Hematopoietic multipotent progenitor cell treated with erythropoietin and hydrocortisone succinate and interleukin-3 and kit ligand, for 17 days (in vitro differentiated cells): ENCODE data around the gene PPP1R3G.

Experiments
- DNase-seq: peaks from one replicate; pipeline ENCODE4 v3.0.0-alpha.2; 2015; ENCODE audit warnings: low spot score

Gene PPP1R3G

DNA sequence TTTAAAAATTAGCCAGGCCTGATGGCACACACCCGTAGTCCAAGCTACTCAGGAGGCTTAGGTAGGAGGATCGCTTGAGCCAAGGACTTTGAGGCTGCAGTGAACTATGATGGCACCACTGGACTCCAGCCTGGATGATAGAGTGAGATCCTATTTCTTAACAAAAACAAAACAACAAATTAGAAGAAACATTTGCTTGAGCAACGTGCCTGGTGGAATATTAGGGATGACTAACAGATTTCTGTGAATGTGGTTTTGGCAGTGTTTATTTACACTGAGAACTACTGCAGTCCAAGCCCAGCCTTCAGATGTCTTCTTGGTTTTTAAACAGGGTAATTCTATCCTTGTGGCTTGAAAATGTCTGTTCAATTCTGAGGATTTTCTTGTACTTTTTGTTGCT lies 9.2 kb downstream of the PPP1R3G start:
- DNase-seq, result no peak

DNA sequence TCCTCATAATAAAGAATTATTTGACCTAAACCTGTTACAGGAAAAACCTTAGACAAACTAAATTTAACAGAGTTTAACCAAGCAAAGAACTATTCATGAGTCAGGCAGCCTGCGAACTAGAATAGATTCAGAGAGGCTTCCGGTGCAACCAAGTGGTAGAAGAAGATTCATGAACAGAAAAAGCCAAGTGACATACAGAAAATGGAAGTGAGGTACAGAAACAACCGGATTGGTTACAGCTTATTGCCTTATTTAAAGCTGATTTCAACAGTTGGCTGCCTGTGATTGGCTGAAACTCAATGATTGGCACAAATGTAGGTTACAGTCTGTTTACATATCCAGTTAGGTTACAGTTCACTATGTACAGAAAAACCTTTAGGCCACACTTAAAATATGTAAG lies 10.1 kb downstream of the PPP1R3G start:
- DNase-seq, result no peak

DNA sequence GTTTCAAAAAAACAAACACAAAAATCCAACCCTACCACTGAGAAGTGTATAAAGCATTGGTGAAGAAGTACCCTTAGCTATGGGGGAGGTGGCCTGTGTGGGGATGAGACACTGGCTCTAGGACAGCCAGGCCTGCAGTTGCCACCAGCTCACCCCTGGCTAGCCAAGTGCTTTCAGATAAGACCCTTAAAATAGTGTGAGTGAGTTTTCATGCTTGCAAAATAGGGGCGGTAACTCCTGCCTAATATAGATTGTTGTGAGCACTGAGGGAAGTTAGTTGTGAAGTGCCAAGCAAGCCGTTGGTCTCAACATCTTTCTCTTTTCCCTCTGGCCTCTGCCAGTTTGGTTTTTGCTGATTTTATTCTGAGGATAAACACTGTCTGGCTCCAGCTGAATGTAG lies 11.3 kb downstream of the PPP1R3G start:
- DNase-seq, result no peak

DNA sequence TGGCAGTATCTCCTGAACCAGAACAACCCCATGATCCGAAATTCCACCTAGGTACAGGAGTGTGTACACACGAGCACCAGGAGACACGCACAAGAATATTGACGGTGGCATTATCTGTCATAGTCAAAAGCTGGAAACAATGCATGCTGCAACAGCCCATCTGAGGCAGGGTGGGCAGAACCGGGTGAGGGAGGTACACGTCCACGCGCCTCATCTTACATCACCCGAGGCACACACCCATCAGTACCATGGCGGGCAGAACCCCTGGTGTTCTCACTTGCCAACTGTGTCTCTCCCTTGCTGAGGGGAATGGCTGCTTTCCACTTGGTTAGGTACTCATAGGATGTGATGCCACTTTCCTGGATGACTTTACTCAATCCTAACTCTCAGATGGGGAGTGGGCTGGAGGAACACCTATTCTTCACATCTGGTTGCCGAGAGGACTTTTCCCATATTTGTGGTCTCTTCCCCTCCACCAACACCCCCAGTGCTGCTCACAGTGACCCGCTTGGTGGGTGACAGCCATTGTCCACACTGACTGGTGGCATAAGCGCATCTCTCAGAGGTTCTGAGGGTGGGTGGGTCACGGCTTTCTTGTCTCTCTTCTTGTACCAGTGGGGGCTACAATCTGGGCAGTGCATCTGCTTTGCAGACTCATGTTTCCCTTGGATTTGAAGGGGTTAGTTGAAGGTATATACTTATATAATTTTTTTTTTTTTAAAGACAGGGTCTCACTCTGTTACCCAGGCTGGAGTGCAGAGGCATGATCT lies 13.5 kb downstream of the PPP1R3G start:
- no peak for DNase-seq

DNA sequence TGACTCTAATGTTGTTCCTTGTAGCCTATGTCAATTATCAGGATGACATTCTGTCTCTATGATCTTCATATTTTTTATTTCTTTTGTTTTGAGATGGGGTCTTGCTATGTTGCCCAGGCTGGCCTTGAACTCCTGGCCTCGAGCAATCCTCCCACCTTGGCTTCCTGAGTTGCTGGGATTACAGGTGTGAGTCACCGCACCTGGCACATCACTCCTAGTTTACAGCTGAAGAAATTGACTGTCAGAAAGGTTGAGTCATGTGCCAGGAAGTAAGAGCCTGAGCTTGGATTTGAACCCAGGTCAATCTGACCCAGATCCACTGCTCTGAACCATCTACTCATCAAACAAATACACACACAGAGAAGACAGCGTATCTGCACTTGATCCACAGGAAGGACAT lies 14.4 kb downstream of the PPP1R3G start:
- no peak for DNase-seq

DNA sequence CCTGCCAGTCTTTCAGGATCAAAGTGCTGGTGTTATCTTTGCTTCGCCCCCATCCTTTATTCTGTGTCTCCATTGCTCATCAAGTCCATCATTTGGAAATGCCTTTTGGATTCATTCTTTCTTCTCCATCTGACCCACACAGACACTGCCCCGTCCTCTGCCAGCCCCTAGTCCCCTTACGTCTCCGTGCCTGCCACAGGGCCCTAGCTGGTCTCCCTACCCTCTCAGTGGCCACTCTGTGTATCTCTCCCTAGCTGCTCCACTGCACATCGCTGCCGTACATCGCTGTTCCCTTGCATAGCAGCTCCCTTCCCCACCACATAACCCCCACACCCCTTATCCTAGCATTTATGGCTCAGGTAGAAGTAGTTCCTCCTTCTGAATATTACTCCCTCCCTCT lies 15.7 kb downstream of the PPP1R3G start:
- DNase-seq, result no peak

DNA sequence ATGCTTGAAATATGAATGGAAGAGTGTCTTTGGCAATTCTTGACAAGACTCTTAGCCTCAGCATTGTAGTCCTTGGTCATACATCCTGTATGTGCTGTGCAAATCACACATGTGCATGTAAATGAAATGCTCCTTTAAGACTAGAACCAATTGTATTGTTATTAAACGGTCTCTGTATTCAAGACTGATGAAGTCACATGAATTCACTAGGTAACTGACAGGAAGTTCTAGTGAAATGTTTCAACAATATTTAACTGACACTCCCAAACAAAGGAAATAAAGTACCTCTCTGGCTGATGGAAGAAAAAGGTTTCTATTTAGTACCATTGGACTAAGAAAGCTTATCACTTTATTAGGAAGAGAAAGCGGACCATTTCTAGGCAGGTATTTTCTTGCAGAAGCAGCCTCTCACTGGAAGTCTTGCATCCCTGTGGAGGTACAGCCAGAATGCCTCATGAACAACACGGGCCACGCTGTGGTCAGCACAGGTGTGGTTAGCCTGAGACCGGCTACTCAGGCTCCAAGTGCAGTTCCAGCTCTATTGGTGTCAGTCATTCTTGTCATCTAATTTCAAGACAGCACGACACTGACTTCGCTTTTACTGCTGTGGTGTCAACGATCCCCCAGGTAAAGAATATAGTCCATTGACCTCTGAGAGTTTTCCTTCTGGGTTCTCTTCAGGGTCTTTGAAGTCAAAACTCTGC lies 17.3 kb downstream of the PPP1R3G start:
- no peak for DNase-seq

DNA sequence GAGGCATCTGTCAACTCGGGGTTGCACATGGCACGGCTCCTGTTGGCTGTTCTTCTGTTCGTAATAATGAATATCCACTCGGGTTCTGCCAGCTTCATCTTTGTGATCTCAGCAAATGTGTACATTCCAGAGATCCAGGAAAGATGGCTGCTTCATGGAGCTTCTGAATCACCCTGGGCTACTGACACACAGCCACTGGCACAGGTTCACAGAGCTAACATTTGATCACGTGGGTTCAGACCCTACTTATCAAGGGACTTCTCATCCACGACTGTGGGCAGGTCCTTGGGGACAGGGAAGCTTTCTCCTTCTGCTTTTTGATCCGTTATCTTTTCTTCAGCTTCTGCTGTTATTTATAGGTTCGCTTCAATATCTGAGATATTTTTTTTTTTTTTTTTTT lies 18.1 kb downstream of the PPP1R3G start:
- DNase-seq, result no peak

DNA sequence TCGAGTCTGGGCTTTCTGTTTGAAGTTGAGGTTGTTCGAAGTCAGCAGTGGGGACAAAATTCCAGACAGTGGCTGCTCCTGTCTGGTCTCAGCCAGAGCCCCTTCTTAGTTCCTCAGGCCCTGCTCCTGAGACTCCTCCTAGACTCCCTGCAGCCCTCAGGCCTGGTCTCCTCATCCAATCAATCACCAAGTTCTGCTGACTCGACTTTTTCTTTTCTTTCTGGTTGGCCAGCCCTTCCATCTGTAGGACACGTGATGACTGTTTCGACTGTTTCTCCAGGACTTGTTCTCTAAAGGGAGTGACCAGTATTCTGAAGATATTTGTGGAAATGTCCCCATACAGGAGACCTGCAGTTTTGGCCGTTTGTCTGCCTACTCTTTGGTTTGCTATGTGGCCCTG lies 19.5 kb downstream of the PPP1R3G start:
- no peak for DNase-seq

DNA sequence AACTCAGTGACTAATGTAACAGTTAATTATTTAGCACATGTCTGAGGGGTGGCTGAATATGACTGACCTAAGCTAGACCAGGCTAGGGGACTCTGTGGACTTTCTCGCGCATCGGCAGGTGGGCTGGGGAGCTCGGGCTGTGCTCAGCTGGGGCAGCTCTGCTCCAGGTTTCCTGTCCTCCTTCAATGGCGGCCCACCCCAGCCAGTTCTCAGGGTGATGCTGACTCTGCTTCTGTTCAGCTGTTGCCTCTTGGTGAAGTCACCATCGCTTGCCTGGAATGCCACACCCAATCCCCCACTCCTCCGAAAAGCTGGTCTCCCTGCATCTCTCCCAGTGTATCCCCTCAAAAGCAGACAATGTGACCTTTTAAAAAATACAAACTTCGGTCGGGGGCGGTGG lies 20.0 kb downstream of the PPP1R3G start:
- DNase-seq, result no peak

DNA sequence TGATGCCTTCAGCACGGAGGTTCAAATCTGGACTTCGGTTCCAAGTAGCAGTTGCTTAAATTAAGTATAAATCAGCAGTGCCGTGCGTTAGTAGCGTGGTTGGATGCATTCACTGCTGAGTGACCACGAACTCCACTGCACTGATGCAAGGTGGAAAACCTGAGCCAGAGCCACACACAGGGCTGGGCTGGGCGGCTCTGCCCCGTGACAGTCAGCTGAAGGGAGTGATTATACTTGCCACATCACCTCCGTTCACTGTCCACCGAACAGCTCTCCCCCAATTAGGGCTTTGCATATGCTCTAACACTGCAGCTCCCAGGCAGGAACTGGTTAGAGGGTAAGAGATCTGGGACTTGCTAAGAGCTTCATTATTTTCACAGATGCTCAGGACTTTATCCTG lies 22.2 kb downstream of the PPP1R3G start:
- no peak for DNase-seq

DNA sequence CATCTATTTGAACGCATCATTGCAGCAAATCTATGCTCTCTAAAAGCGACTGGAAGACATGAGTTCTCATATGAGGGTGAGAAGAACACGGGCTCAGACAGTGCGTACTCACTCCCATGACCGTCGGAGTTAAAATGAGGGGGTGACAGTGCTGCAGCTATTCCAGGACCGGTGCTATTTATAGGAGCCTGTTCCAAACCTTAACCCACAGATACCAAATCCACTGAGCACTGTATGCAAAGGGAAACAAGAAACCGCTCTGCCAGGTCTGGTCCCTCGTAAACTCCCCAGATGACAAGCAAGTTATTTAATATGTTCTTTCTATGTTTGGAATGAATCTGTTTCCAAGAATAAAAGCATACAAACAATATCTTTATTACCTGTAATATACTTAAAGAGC lies 22.9 kb downstream of the PPP1R3G start:
- DNase-seq, result no peak

DNA sequence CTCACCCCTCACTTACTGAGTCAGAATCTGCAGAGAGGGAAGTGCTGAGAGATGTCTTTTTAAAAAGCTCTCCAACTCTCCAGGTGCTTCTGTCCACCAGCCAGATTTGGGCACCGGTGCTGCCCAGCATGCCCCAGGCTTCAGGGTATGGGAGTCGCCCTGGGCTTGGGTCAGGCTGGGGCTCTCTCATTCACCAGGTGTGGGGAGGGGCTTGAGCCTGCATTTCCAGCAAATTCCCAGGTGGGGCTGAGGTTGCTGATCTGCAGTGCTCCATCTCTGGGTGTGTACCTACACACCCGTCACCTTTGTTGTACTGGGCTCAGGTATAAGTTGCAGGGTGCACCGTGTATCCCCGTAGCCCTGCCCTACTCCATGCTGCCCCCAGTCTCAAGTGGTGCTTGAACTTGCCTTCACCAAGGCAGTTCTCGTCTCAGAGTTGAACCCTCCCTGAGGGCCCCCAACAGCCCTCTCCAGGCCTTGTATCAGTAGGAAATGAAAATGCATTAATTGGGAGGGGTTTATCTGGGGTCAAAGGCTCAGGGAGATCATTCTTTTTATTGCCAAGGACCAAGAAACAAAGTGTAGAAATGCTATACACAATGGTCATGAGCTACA lies 23.5 kb downstream of the PPP1R3G start:
- no peak for DNase-seq

DNA sequence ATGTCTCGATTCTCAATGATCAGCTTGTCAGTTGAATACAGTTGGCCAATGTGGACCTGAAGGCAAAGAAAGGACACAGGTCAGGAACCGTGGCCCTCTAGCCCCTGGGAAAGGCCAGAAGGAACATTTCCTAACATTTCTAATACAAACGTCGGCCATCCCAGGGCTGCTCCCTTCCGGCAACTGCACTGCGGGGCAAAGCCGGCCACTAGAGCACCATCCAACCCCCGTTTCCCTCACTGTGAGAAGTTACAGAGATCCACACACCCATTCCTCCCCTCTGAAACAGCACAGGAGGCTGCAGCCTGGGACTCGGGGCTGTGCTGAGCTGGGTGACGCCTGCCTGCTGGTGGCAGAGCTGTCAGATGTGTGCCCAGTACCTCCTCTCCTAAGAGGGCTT lies 24.3 kb downstream of the PPP1R3G start:
- no peak for DNase-seq

DNA sequence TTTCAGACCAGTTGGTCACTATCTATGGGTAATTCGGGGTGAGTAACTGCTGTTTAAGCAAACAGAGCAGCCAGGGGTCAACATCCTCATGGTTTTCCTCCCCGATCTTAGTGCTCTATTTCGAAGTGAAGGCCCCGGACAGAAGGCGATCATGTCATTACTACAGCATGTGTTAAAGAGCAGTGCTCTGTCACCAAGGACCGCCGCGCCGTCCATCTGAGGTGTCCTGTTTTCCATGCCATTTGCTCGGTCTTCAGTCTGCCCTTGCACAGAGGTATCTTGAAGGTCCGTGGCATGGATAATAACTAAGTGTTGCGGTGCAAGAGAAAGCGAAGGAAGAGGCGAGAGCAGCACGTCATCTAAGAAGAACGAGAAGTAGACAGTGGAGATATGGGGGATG lies 25.1 kb downstream of the PPP1R3G start:
- DNase-seq, result no peak

DNA sequence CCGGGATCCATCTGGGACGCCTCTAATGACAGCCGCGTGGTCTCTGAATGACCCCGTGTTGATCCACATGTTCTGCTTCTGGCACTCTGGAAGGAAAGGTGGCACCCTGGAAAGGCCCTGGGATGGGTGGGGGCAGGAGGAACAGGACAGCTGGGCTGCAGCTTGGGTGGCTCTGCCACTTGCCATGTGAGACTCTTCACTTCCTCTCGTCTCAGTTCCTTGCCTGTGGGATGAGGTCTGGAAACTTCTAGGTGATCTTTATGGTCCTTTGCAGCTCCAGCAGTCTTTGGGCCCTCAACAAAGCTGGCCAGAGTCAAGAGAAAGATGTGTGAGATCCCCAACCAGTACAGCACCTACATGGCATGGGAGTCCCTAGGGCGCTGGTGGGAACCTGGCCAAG lies 26.5 kb downstream of the PPP1R3G start:
- DNase-seq, result no peak

DNA sequence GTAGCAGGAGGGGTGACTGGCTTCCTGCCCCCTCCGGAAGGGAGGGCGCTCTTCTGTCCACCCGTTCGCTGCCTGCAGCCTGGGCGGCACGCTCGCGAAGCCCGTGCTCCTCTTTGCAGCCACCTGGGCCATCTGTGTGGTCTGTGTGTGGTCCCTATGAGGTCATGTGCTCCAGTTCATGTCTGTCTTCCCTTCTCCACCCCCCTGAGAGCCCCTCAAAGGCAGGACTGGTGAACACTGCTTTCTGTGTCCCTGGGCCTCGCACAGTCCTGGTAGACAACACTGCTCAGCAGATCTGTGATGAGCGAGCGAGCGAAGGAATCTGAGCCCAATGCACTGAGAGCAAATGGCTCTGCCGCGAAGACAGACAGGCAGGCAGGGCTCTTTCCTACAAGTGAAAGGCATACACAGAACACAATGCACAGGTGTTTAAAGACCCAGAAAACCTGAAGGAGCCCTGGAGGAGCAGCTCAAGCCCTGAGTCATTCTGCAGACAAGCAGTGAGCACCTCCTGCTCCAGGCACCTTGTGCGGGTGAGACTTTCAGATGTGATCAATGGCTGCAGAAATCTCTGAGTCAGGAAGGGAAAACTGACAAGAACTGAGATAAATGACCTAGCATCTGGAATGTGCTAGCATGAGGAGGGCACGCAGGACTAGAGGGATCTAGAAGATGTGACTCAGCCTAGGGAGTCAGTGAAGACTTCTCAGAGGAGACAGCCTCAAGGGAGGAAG lies 27.1 kb downstream of the PPP1R3G start:
- DNase-seq, result no peak

DNA sequence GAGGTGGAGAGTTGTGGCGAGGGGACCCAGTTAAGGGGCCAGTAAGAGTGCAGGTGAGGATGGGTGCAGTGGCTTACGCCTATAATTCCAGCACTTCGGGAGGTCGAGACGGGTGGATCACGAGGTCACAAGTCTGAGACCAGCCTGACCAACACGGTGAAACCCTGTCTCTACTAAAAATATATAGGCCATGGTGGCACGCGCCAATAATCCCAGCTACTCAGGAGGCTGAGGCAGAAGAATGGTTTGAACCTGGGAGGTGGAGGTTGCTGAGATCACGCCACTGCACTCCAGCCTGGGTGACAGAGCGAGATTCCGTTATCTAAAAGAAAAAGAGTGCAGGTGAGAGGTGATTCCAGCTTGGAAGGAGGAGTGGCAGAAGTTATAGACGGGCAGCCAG lies 28.0 kb downstream of the PPP1R3G start:
- no peak for DNase-seq

DNA sequence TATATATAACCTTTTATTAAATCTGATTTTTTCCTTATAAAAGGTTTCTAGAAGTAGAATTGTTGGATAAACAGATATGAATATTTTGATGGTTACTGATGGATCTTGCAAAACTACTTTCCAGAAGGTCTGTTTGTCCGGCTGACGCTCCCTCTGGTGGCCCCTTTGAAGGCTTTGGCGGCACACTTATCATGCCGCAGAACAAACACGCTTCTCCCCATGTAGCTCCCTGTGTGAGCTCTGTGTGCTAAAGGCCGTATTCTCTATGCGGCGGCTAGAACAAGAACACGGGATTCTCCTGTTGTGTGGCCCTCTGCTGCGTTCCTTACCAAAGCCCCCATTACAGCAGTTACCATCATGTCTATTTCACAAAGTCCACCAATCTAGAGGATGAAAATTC lies 30.0 kb downstream of the PPP1R3G start:
- DNase-seq, result no peak

DNA sequence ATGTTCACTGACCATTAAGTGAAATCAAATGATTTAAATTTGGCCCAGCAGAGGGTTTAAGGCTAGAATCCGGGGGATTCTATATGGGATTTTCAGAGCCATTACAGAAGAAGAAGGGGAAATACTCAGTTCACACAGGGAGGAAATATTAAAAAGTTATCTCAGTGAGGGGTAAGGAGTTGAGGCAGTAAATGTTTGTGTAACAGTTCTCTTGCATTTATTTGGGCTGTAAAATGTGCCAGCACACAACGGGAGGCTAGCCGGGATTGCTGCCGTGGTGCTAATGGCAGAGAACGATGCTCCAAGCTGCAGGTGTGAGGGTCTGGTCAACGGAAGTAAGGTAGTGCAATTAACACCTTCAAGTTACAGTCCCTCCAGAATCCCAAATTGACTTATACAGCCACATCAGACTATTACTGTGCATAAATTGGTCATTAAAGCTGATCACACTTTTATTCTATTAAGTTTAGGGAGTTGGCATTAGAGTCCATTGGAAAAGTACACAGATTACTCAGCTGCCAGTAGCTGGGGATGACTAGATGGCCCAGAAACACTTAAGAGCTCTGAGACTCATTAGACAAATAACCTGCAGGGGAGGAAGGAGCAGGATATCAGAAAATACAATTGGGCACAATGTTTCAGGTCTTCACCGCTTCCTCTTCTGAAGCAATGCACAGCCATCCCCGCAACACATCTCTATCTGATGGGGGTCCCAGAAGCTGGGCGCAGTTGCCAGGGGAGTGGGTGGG lies 31.3 kb downstream of the PPP1R3G start:
- no peak for DNase-seq

DNA sequence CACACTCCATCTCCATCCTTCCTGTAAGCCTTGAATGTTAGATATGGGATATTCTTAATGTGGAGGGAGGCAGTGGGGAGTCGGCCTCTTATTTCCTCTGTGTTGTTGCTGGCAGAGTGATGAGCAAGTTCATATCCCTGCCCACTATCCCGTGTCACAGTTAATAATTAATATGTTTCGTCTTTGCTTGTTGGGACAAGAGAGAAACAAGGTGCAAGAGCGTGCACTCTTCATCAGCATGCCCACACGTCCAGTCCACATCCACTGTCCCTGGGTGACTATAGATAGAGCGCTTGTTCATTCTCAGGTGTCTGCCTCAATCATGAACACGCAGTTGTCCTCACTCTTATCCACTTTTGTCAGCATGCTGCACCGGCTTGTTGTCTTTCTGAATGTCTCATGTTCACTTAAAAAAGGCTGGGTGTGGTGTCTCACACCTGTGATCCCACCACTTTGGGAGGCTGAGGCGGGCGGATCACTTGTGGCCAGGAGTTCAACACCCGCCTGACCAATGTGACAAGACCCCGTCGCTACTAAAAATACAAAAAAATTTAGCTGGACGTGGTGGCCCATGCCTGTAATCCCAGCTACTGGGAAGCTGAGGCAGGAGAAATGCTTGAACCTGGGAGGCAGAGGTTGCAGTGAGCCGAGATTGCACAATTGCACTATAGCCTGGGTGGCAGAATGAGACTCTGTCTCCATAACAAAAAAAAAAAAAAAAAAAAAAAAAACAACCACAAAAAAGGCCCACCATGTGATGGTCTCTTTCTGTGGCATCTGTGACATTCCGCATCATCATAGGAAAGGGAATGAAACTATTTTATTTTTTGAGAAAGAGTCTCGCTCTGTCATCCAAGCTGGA lies 34.2 kb downstream of the PPP1R3G start:
- no peak for DNase-seq
